ENCODE data around the gene ARHGAP45. TPM values are rescaled to one million over a fixed set of nuclear protein-coding genes. Genes with fewer than 3 reads are reported as not detected.
A peak's percentile ranks its signal among the peaks of the same experiment; 100 is the strongest.

Gene ARHGAP45
- total and polyA plus RNA-seq, 2 experiments from 2014 or later: 24.7 to 71.8 TPM

DNA sequence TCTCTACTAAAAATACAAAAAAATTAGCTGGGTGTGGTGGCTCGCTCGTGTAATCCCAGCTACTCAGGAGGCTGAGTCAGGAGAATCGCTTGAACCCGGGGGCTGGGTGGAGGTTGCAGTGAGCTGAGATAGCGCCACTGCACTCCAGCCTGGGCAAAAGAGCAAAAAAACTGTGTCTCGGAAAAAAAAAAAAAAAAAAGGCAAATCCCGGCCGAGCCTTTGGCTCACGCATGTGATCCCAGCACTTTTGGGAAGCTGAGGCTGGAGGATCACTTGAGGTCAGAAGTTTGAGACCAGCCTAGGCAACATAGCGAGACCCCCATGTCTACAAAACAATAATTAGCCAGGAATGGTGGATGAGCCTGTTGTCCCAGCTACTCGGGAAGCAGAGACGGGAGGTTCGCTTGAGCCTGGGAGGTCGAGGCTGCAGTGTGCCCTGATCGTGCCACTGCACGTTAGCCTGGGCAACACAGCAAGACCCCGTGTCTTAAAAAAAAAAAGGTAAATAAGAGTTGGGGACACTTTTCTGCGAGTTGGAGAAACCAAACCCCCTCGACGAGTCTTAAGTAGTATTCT lies 36.3 kb downstream of the ARHGAP45 start (continued):
- TF ChIP-seq, protein P1, sequence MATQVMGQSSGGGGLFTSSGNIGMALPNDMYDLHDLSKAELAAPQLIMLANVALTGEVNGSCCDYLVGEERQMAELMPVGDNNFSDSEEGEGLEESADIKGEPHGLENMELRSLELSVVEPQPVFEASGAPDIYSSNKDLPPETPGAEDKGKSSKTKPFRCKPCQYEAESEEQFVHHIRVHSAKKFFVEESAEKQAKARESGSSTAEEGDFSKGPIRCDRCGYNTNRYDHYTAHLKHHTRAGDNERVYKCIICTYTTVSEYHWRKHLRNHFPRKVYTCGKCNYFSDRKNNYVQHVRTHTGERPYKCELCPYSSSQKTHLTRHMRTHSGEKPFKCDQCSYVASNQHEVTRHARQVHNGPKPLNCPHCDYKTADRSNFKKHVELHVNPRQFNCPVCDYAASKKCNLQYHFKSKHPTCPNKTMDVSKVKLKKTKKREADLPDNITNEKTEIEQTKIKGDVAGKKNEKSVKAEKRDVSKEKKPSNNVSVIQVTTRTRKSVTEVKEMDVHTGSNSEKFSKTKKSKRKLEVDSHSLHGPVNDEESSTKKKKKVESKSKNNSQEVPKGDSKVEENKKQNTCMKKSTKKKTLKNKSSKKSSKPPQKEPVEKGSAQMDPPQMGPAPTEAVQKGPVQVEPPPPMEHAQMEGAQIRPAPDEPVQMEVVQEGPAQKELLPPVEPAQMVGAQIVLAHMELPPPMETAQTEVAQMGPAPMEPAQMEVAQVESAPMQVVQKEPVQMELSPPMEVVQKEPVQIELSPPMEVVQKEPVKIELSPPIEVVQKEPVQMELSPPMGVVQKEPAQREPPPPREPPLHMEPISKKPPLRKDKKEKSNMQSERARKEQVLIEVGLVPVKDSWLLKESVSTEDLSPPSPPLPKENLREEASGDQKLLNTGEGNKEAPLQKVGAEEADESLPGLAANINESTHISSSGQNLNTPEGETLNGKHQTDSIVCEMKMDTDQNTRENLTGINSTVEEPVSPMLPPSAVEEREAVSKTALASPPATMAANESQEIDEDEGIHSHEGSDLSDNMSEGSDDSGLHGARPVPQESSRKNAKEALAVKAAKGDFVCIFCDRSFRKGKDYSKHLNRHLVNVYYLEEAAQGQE (IDR thresholded peaks at IDR 0.05; ENCODE audit: unreplicated experiment): no peak
- no peak for TF ChIP-seq EZH2phosphoT487 (IDR thresholded peaks at IDR 0.05; ENCODE audit: unreplicated experiment)
- TF ChIP-seq ZNF114 (CRISPR knock-in tag; IDR thresholded peaks at IDR 0.05): no peak
- TF ChIP-seq CREB1 (CRISPR knock-in tag; IDR thresholded peaks at IDR 0.05; ENCODE audit: low read depth): no peak
- no peak for TF ChIP-seq STAT1 (IDR thresholded peaks at IDR 0.05; ENCODE audit: unreplicated experiment)
- TF ChIP-seq, protein P2, sequence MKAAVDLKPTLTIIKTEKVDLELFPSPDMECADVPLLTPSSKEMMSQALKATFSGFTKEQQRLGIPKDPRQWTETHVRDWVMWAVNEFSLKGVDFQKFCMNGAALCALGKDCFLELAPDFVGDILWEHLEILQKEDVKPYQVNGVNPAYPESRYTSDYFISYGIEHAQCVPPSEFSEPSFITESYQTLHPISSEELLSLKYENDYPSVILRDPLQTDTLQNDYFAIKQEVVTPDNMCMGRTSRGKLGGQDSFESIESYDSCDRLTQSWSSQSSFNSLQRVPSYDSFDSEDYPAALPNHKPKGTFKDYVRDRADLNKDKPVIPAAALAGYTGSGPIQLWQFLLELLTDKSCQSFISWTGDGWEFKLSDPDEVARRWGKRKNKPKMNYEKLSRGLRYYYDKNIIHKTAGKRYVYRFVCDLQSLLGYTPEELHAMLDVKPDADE (IDR thresholded peaks at IDR 0.05): no peak

- no peaks in the 10 kb centered on the region for H3K9me2 ChIP-seq (ENCODE audit: insufficient read depth)
- peak within 1 kb of the TSS; percentile 62; the same call in 1 of the 2 replicates for H3K27ac Mint-ChIP-seq
- H4K20me1 ChIP-seq (replicated peaks; ENCODE audit: insufficient read depth): no peaks in the 10 kb centered on the region; the same call in 1 of the 2 replicates
- peak within 1 kb of the TSS; percentile 88 for H3K4me2 ChIP-seq
- peaks cover 26% of the 10 kb centered on the region for H3F3A ChIP-seq (replicated peaks; ENCODE audit: low read depth)
- 0 out of 2 replicates have a peak, but pooled peaks cover 3% of the 10 kb centered on the region for H3K36me3 ChIP-seq (ENCODE audit: insufficient read depth)
- peak within 1 kb of the TSS; percentile 92 for H3K27ac ChIP-seq (ENCODE audit: low read depth)
- ATAC-seq (peak; percentile 86), DNase-seq (ENCODE audit: low spot score) (peak; percentile 100)
- peak within 1 kb of the TSS; percentile 88 for H3K4me3 ChIP-seq
- peak; percentile 97 for TF ChIP-seq POLR2AphosphoS5 (IDR thresholded peaks at IDR 0.05; ENCODE audit: low read depth)
- no peak for TF ChIP-seq ZNF114 (CRISPR knock-in tag; IDR thresholded peaks at IDR 0.05)
- TF ChIP-seq, protein P1 (IDR thresholded peaks at IDR 0.05; ENCODE audit: unreplicated experiment): peak; percentile 31
- no peak; the same call in 1 of the 2 replicates for TF ChIP-seq CREB1 (CRISPR knock-in tag; IDR thresholded peaks at IDR 0.05; ENCODE audit: low read depth)
- TF ChIP-seq JUNB (IDR thresholded peaks at IDR 0.05; ENCODE audit: unreplicated experiment): no peak
- no peak for TF ChIP-seq EZH2 (IDR thresholded peaks at IDR 0.05; ENCODE audit: low read depth, unreplicated experiment)
- TF ChIP-seq, protein P2 (IDR thresholded peaks at IDR 0.05): peak; percentile 56; the same call in 1 of the 2 replicates
- TF ChIP-seq NANOG (IDR thresholded peaks at IDR 0.05; ENCODE audit: borderline replicate concordance): no peak
- no peaks in the 10 kb centered on the region for H3K27me3 ChIP-seq (ENCODE audit: insufficient read depth)
- peaks cover 23% of the 10 kb centered on the region for H3K27me3 Mint-ChIP-seq (ENCODE audit: insufficient read depth, low read depth, poor library complexity)
- peak within 1 kb of the TSS; percentile 74 for H3K4me3 Mint-ChIP-seq
- H3K4me1 Mint-ChIP-seq: peaks cover 18% of the 10 kb centered on the region; the same call in 2 of the 3 replicates
- H3K4me1 ChIP-seq (ENCODE audit: insufficient read depth): peaks cover 11% of the 10 kb centered on the region
- H3K9me3 Mint-ChIP-seq: no peaks in the 10 kb centered on the region
- H3K79me2 ChIP-seq (replicated peaks; ENCODE audit: insufficient read depth): no peaks in the 10 kb centered on the region
- no peak within 1 kb of the TSS for H2AFZ ChIP-seq
- H3K36me3 Mint-ChIP-seq (ENCODE audit: low read depth): peaks cover 12% of the 10 kb centered on the region
These were observed 36.8 kb downstream of the ARHGAP45 start, which contains the start of gene GPX4 for GRCh38 chr19:1103708-1104310. TSS of gene GPX4 (plus strand) at chr19:1103994. CDS start at chr19:1104044, 50 bp downstream.
